GM18867 (cell line): ENCODE data around the gene FBXO45.
"Not testable (repeated sequence)": the region's sequence is repeated elsewhere in the genome, so short reads cannot be mapped to it uniquely, and the experiment has no call there.

ENCODE experiments used
- ATAC-seq: cut with Tn5 transposase; IDR thresholded peaks from one replicate; pipeline ENCODE4 v1.9.1; 2021; ENCODE audit warnings: mild to moderate bottlenecking, moderate library complexity; ENCODE audit not compliant: unreplicated experiment

FBXO45 gene, protein sequence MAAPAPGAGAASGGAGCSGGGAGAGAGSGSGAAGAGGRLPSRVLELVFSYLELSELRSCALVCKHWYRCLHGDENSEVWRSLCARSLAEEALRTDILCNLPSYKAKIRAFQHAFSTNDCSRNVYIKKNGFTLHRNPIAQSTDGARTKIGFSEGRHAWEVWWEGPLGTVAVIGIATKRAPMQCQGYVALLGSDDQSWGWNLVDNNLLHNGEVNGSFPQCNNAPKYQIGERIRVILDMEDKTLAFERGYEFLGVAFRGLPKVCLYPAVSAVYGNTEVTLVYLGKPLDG

GRCh38 chr3:196568246-196569002 lies at the start of gene FBXO45, which contains the start of gene WDR53:
FBXO45 (plus strand) TSS chr3:196568660; CDS start chr3:196568985, 325 bp downstream.
WDR53 (minus strand) TSS chr3:196568554; CDS start chr3:196561475, 7,079 bp downstream.
- peak; percentile 92 for ATAC-seq

DNA sequence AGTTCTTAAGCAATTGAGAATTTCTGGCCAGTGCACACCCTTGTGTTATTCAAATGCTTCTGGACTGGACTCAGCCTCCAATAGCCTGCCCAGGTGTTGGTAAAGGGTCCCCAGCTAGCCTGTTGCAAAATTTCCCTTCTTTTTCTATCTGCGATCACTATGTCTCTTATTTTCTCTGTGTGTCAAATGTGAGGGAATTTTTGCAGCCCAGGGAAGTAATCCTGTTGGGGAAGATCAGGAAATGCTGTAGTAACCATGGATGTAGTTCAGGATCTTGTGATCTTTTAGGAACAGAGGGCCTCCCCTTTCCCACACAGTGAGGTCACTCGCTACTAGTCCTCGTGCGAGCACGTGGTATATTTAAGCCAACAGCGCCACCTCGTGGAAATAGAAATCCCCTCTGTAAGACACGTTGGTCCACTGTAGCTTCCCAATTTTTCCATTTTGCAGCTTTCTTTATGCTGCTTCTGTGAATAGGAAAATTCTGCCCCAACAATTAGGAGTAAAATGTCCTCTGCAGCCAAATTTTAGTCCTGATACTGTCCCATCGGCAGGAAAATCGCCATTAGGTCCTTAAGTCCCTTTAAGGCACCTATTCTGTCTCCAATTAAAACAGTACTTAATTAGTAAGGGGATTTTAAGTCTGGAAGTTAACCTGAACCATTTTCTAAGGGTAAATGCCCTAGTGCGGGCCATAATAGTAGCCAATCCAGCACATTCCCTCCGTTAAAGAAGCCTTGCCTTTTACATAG lies 49.3 kb upstream of the FBXO45 start:
- ATAC-seq = no peak

DNA sequence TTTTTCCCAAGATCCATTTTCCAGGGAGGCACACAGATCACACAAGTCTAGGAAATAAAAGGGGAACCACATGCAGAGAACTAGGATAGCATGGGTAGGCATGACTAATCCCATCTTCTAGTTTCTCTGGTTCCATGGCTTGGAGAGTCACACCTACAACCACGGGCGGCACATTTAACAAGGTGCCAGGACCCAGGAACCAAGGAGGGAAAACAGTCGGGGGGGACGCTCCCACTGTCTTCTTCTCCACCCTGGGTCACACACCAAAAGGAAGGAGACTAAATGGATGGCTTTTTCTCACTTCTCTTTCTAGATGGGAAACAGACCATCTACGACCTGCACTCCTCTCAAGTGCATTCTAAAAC lies 48.8 kb upstream of the FBXO45 start:
- ATAC-seq = no peak

GRCh38 chr3:196521291-196521690 lies 47.2 kb upstream of the FBXO45 start:
- not testable (repeated sequence) for ATAC-seq

- no peak for ATAC-seq
These were observed 44.6 kb upstream of the FBXO45 start for GRCh38 chr3:196523841-196524240.

GRCh38 chr3:196524527-196524926 lies 43.9 kb upstream of the FBXO45 start:
- no peak for ATAC-seq

- ATAC-seq = no peak
These were observed 43.3 kb upstream of the FBXO45 start for GRCh38 chr3:196525141-196525540.

GRCh38 chr3:196528639-196529233 lies 39.7 kb upstream of the FBXO45 start:
- ATAC-seq = peak; percentile 80

DNA sequence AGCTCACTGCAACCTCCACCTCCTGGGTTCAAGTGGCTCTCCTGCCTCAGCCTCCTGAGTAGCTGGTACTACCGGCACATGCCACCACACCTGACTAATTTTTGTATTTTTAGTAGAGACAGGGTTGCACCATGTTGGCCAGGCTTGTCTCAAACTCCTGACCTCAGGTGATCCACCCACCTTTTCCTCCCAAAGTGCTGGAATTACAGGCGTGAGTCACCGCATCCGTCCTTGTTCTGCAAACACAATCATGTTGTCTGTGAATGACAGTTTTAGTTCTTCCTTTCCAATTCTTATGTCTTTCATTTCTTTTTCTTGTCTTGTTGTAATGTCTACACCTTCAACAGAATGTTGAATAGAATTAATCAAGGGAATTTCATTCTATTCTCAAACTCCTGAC lies 37.0 kb upstream of the FBXO45 start:
- no peak for ATAC-seq

DNA sequence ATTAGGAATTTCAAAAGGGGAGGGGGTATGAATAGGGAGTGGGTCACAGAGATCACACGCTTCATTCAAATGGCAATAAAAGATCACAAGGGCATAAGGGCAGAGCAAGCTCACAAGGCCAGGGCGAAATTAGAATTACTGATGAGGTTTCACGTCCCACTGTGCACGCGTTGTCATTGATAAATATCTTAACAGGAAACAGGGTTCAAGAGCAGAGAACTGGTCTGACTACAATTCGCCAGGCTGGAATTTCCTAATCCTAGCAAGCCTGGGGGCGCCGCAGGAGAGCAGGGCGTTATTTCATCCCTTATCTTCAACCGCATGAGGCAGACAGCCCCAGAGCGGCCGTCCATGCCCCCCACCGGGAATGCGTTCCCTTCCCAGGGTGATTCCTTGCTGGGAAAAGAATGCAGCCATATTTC lies 35.2 kb upstream of the FBXO45 start:
- ATAC-seq = no peak

- ATAC-seq = no peak
These were observed 31.0 kb upstream of the FBXO45 start for GRCh38 chr3:196537319-196537984.

- no peak for ATAC-seq
These were observed 26.6 kb upstream of the FBXO45 start for GRCh38 chr3:196541684-196542445.

- ATAC-seq = no peak
These were observed 23.9 kb upstream of the FBXO45 start for GRCh38 chr3:196544491-196544992.

DNA sequence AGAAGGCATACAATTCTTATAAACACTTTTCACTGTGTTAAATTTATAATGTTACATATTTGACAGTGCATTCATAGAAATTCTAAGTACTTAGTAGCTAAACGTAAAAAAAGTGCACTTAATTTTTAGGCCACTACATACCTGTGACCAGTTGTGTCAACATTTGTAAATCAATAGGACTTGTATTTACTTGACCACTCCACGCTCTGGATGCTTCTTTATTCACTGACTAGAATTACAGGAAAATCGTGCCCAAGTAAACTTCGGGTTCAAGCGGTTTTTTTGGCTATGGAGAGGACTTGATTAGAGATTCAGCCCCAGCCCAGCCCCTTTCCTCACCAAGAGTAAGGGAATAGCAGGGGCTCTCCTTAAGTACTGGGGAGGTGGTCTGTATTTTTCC lies 21.9 kb upstream of the FBXO45 start:
- no peak for ATAC-seq

DNA sequence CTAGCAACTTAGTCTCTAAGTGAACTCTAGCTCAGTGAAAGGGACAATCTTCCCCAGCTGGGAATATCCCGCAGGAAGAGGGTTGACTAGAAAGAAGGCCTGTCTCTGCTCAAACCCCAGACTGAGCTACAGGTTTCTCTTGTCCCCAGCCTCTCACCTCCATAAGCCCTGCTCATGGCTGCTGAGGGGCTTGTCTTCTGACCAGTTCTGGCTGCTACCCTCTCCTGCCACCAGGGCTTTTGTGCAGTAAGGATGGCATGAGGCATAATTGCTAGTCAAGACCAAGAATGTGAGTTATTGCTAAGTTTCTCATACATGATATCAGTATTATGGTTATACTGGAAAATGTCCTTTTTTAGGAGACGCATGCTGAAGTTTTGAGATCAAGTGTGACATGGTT lies 21.4 kb upstream of the FBXO45 start:
- no peak for ATAC-seq

GRCh38 chr3:196549312-196549711 lies 19.1 kb upstream of the FBXO45 start:
- ATAC-seq = not testable (repeated sequence)

- not testable (repeated sequence) for ATAC-seq
These were observed 18.3 kb upstream of the FBXO45 start for GRCh38 chr3:196550172-196550571.

DNA sequence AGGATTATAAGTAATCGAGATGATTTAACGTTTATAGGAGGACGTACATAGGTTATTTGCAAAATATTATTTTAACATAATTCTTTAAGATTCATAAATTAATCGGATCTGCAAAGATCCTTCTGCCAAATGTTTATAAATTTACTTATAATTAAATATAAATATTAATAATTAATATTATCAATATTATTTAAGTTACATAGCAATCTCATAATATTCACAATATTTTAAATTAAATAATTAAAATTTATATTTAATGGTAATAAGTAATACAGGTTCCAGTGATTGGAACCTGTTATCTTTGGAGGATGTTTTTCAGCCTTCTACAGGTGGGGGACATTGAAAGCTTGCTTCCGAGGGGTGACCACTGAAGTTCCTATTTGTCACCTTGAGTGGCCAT lies 16.2 kb upstream of the FBXO45 start:
- ATAC-seq = no peak

DNA sequence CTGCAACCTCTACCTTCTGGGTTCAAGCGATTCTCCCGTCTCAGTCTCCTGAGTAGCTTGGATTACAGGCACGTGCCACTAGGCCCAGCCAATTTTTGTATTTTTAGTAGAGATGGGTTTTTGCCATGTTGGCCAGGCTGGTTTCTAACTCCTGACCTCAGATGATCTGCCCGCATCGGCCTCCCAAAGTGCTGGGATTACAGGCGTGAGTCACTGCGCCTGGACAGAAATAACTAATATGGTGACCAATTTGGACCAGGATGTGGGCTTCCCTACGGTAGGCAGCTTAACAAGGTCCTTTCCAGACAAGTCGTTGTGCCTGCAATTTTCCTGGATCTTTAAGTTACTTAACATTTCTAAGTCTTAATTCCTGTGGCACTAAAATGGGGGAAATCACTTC lies 14.9 kb upstream of the FBXO45 start:
- ATAC-seq = no peak

DNA sequence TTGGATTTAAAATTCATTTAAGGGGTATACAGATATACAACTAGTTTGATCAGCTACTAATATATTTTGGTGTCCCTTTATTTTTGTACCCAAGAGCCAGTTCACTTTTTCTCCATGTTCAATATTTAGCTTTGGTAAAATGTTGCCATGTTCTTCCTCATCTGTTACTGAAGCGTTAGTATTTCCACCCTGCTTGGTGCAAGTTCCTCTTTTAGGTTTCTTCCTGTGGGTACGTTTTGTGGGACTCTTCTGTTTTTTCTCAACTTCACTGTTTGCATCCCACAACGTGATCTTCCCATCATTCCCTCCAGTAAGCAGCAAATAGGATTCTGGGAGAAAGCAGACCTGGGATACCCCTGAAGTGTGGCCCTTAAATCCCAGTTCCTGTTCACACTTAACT lies 14.3 kb upstream of the FBXO45 start:
- no peak for ATAC-seq
